HUES64 (cell line): ENCODE data around the gene MACROD2.

Source experiments
- H3K27ac ChIP-seq: 2 replicates; pipeline ENCODE4 v1.7.0; 2013; ENCODE audit warnings: low read depth, low read length, inconsistent platforms
- H3K27me3 ChIP-seq: 2 replicates; pipeline ENCODE4 v1.6.1; 2013; ENCODE audit warnings: mild to moderate bottlenecking, low read length; ENCODE audit not compliant: insufficient read depth
- H3K36me3 ChIP-seq: 2 replicates; pipeline ENCODE4 v1.6.1; 2013; ENCODE audit warnings: mild to moderate bottlenecking, low read length; ENCODE audit not compliant: insufficient read depth
- H3K4me1 ChIP-seq: 2 replicates; pipeline ENCODE4 v1.6.1; 2013; ENCODE audit warnings: mild to moderate bottlenecking, low read length, moderate library complexity; ENCODE audit not compliant: insufficient read depth
- H3K4me3 ChIP-seq: 2 replicates; pipeline ENCODE4 v1.5.1; 2013; ENCODE audit warnings: mild to moderate bottlenecking, low read length, moderate library complexity
- H3K9ac ChIP-seq: 2 replicates; pipeline ENCODE4 v1.6.1; 2013; ENCODE audit warnings: mild to moderate bottlenecking, low read depth, low read length
- H3K9me3 ChIP-seq: 2 replicates; pipeline ENCODE4 v1.6.1; 2013; ENCODE audit warnings: low read depth, low read length; ENCODE audit not compliant: insufficient read depth
- WGBS: fragments of 150-250, 120-280 bp; methylation state at CpG from one replicate; pipeline ENCODE4 v1.1.7; 2013; ENCODE audit warnings: missing lambda C conversion rate; 5-methylcytosine and 5-hydroxymethylcytosine counted together

The MACROD2 gene

DNA sequence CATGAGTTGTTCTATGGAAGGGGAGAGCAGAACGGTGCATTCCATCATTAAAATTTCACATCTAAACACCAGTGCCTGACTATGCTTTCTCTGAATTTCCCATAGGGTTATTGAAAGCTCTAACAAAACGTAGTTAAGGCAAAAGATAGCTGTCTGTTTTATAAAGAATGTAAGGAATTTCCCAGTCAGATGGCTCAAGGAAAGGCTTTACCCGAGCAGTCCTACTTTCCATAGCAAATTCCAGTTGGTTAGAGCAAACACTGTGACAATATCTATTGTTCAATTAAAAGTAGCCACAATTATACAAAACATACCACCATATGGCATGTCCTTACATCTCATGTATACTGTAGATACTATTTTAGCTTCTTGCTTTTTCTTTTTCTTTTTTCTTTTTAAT lies 1401.6 kb downstream of the MACROD2 start:
- 64% methylated on average over 2 of the region's 3 CpGs for WGBS
- H3K27ac ChIP-seq = no peak overlapping the region

DNA sequence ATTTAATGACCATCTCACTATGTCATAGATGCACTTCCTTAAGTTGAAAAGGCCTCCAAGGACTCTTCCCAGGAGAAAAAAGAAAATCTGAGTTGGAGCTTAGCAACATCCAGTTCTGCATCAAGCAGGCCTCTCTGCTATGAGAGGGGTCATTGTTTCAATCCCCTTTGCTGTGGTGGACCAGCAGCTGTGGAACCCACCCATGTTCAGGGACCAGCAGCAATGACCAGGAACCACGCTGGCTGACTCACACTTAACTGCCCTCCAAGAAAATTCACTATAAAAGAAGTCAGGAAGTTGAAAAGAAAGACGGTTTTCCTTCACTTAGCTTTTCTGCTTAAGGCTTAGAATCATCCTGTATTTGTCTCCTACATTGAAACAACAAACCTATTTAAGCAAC lies 1404.5 kb downstream of the MACROD2 start:
- Histone ChIP-seq H3K4me3 (no peak overlapping the region), H3K9ac (no peak overlapping the region), H3K4me1 (peaks cover 9% of the 10 kb centered on the region; the same call in 1 of the 2 replicates), H3K27me3 (no peaks in the 10 kb centered on the region), H3K9me3 (peaks cover 5% of the 10 kb centered on the region; the same call in 1 of the 2 replicates), H3K27ac (no peak overlapping the region), H3K36me3 (no peaks in the 10 kb centered on the region)
- whole genome bisulfite sequencing = 90% methylated on average over 2 of the region's 2 CpGs

More for the DNA sequence above, 1401.6 kb downstream of the MACROD2 start:
- no peak overlapping the region for H3K9ac ChIP-seq
- H3K9me3 ChIP-seq = no peaks in the 10 kb centered on the region
- H3K4me3 ChIP-seq = no peak overlapping the region
- peaks cover 9% of the 10 kb centered on the region; the same call in 1 of the 2 replicates for H3K4me1 ChIP-seq
- no peaks in the 10 kb centered on the region for H3K27me3 ChIP-seq
- H3K36me3 ChIP-seq = no peaks in the 10 kb centered on the region

DNA sequence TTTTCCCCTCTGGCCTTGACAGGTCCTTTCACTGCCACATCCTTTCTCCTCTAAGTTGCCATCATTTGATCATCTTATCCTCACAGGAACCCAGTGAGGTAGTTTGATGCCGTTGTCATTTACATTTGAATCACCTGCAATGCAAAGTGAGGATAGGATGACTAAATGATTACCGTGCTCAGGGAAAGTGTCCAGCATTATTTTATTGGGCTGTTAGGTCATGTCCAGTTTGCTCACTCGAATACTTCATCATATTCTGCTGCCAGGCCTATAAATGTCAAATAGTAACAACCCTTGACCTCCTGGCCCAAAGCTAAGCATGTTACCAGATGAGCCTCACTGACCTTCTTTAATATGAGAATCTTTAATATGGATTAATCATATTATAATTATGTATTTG lies 1410.8 kb downstream of the MACROD2 start:
- Histone ChIP-seq H3K27ac (no peak overlapping the region), H3K9me3 (peaks cover 5% of the 10 kb centered on the region; the same call in 1 of the 2 replicates), H3K4me1 (no peaks in the 10 kb centered on the region), H3K4me3 (no peak overlapping the region), H3K9ac (no peak overlapping the region), H3K36me3 (no peaks in the 10 kb centered on the region), H3K27me3 (no peaks in the 10 kb centered on the region)
- 90% methylated on average over 3 of the region's 3 CpGs for WGBS

GRCh38 chr20:15411781-15412180 lies 1416.5 kb downstream of the MACROD2 start:
- H3K9ac ChIP-seq = no peak overlapping the region
- peaks cover 8% of the 10 kb centered on the region; the same call in 1 of the 2 replicates for H3K4me1 ChIP-seq
- 98% methylated on average over 2 of the region's 3 CpGs for WGBS
- no peak overlapping the region for H3K27ac ChIP-seq
- H3K4me3 ChIP-seq = no peak overlapping the region
- H3K36me3 ChIP-seq = no peaks in the 10 kb centered on the region
- H3K9me3 ChIP-seq = no peaks in the 10 kb centered on the region
- no peaks in the 10 kb centered on the region for H3K27me3 ChIP-seq

- Histone ChIP-seq H3K9me3 (no peaks in the 10 kb centered on the region), H3K4me1 (peaks cover 8% of the 10 kb centered on the region; the same call in 1 of the 2 replicates)
- 91% methylated on average over 2 of the region's 2 CpGs for WGBS
Observed at GRCh38 chr20:15415908-15416307, 1420.6 kb downstream of the MACROD2 start.

GRCh38 chr20:15419856-15420255 lies 1424.5 kb downstream of the MACROD2 start:
- Histone ChIP-seq H3K27ac (no peak overlapping the region), H3K9ac (no peak overlapping the region), H3K4me1 (no peaks in the 10 kb centered on the region), H3K27me3 (no peaks in the 10 kb centered on the region), H3K4me3 (no peak overlapping the region), H3K9me3 (no peaks in the 10 kb centered on the region), H3K36me3 (no peaks in the 10 kb centered on the region)
- WGBS = 96% methylated on average over 2 of the region's 2 CpGs

More at GRCh38 chr20:15415908-15416307, 1420.6 kb downstream of the MACROD2 start:
- Histone ChIP-seq H3K4me3 (no peak overlapping the region), H3K27ac (no peak overlapping the region), H3K9ac (no peak overlapping the region), H3K36me3 (no peaks in the 10 kb centered on the region), H3K27me3 (no peaks in the 10 kb centered on the region)

GRCh38 chr20:15422966-15423365 lies 1427.7 kb downstream of the MACROD2 start:
- H3K27me3 ChIP-seq = no peaks in the 10 kb centered on the region
- H3K4me1 ChIP-seq = no peaks in the 10 kb centered on the region
- WGBS = 100% methylated on average over 2 of the region's 2 CpGs
- H3K9me3 ChIP-seq = peaks cover 2% of the 10 kb centered on the region; the same call in 1 of the 2 replicates
- H3K27ac ChIP-seq = no peak overlapping the region
- no peaks in the 10 kb centered on the region for H3K36me3 ChIP-seq
- no peak overlapping the region for H3K4me3 ChIP-seq
- H3K9ac ChIP-seq = no peak overlapping the region

DNA sequence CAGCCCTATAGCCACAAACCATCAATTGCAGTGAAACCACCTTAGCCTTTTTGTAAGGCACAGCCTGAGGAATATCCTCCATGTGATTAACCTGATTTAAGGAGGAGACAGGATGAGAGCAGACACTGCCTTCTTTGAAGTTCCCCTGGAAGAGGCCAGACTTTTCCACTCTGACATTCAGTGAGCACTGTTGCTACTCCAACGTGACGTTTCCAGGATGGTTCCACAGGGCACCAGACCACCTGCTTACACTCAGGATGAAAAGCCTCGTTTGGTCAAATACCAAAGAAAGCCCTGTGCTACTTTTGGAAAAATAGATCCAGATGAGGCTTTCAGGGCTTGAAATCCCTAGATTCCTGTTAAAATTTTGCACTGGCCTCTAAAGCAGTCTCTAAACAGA lies 1444.2 kb downstream of the MACROD2 start:
- 48% methylated on average over 3 of the region's 3 CpGs for WGBS
- Histone ChIP-seq H3K27me3 (no peaks in the 10 kb centered on the region), H3K27ac (no peak overlapping the region), H3K9me3 (no peaks in the 10 kb centered on the region), H3K4me1 (peaks cover 20% of the 10 kb centered on the region), H3K36me3 (no peaks in the 10 kb centered on the region), H3K9ac (no peak overlapping the region), H3K4me3 (no peak overlapping the region)

GRCh38 chr20:15440049-15440820 lies 1444.9 kb downstream of the MACROD2 start:
- Histone ChIP-seq H3K9ac (0 out of 2 replicates have a peak overlapping the region, but pooled peaks have one; percentile 1), H3K4me1 (peaks cover 20% of the 10 kb centered on the region)
- 66% methylated on average over 7 of the region's 7 CpGs for WGBS

GRCh38 chr20:15445056-15445840 lies 1449.9 kb downstream of the MACROD2 start:
- 96% methylated on average over 5 of the region's 5 CpGs for WGBS
- no peaks in the 10 kb centered on the region for H3K36me3 ChIP-seq
- H3K27me3 ChIP-seq = no peaks in the 10 kb centered on the region
- H3K27ac ChIP-seq = no peak overlapping the region
- no peak overlapping the region for H3K4me3 ChIP-seq
- peaks cover 9% of the 10 kb centered on the region for H3K4me1 ChIP-seq
- H3K9me3 ChIP-seq = no peaks in the 10 kb centered on the region
- no peak overlapping the region for H3K9ac ChIP-seq

More at GRCh38 chr20:15440049-15440820, 1444.9 kb downstream of the MACROD2 start:
- Histone ChIP-seq H3K27ac (no peak overlapping the region), H3K36me3 (no peaks in the 10 kb centered on the region), H3K4me3 (no peak overlapping the region), H3K27me3 (no peaks in the 10 kb centered on the region), H3K9me3 (no peaks in the 10 kb centered on the region)

- no peaks in the 10 kb centered on the region for H3K27me3 ChIP-seq
- H3K9me3 ChIP-seq = no peaks in the 10 kb centered on the region
- no peak overlapping the region for H3K9ac ChIP-seq
- no peak overlapping the region for H3K4me3 ChIP-seq
- H3K36me3 ChIP-seq = no peaks in the 10 kb centered on the region
- 91% methylated on average over 9 of the region's 9 CpGs for WGBS
- H3K4me1 ChIP-seq = no peaks in the 10 kb centered on the region
- H3K27ac ChIP-seq = no peak overlapping the region
Observed at GRCh38 chr20:15446373-15446772, 1451.1 kb downstream of the MACROD2 start.
